ENCODE data around the gene CADPS. TPM values are rescaled to one million over a fixed set of nuclear protein-coding genes. Genes with fewer than 3 reads are reported as not detected.

Gene CADPS
- total RNA-seq, 1 experiment from 2014 or later: not detected

- no peak overlapping the region for H3K27ac ChIP-seq (ENCODE audit: low read depth, low read length, poor library complexity, severe bottlenecking)
- POLR2A ChIA-PET (ENCODE audit: low non-redundant PET): no interaction called here
- H3K36me3 ChIP-seq (ENCODE audit: insufficient read depth, low read length, poor library complexity, severe bottlenecking): no peaks in the 10 kb centered on the region
- CTCF ChIA-PET: no interaction called here
- DNase-seq (ENCODE audit: low spot score): no peak
- no peaks in the 10 kb centered on the region for H3K27me3 ChIP-seq (replicated peaks; ENCODE audit: insufficient read depth, low read depth, low read length, poor library complexity)
- no TSS peak for BruUV-seq (replicated peaks)
- H3K9me3 ChIP-seq (ENCODE audit: low read depth, low read length, poor library complexity, severe bottlenecking): no peaks in the 10 kb centered on the region
- TF ChIP-seq EZH2 (IDR thresholded peaks at IDR 0.05; ENCODE audit: borderline replicate concordance, low read depth, low read length, poor library complexity, severe bottlenecking) (no peak), CTCF (conservative IDR thresholded peaks at IDR 0.05; ENCODE audit: low read depth, low read length) (no peak)
- no peak overlapping the region for H3K4me3 ChIP-seq (ENCODE audit: low read depth, low read length, poor library complexity, severe bottlenecking)
- H3K4me1 ChIP-seq (ENCODE audit: insufficient read depth, low read length, poor library complexity, severe bottlenecking): no peaks in the 10 kb centered on the region
- intact Hi-C loops (cut with micrococcal nuclease; ENCODE audit: unreplicated experiment): no loop called here
Observed at GRCh38 chr3:62655691-62656063, 219.5 kb downstream of the CADPS start.

GRCh38 chr3:62655056-62655690 lies 220.0 kb downstream of the CADPS start:
- TF ChIP-seq CTCF (conservative IDR thresholded peaks at IDR 0.05; ENCODE audit: low read depth, low read length) (no peak), EZH2 (IDR thresholded peaks at IDR 0.05; ENCODE audit: borderline replicate concordance, low read depth, low read length, poor library complexity, severe bottlenecking) (no peak)
- Histone ChIP-seq H3K4me1 (ENCODE audit: insufficient read depth, low read length, poor library complexity, severe bottlenecking) (no peaks in the 10 kb centered on the region), H3K27ac (ENCODE audit: low read depth, low read length, poor library complexity, severe bottlenecking) (no peak overlapping the region), H3K27me3 (replicated peaks; ENCODE audit: insufficient read depth, low read depth, low read length, poor library complexity) (no peaks in the 10 kb centered on the region), H3K9me3 (ENCODE audit: low read depth, low read length, poor library complexity, severe bottlenecking) (no peaks in the 10 kb centered on the region), H3K36me3 (ENCODE audit: insufficient read depth, low read length, poor library complexity, severe bottlenecking) (no peaks in the 10 kb centered on the region), H3K4me3 (ENCODE audit: low read depth, low read length, poor library complexity, severe bottlenecking) (no peak overlapping the region)
- BruUV-seq (replicated peaks): no TSS peak
- ChIA-PET CTCF (no interaction called here), POLR2A (ENCODE audit: low non-redundant PET) (no interaction called here)
- intact Hi-C loops (cut with micrococcal nuclease; ENCODE audit: unreplicated experiment): no loop called here
- no peak for DNase-seq (ENCODE audit: low spot score)

- Histone ChIP-seq H3K27ac (ENCODE audit: low read depth, low read length, poor library complexity, severe bottlenecking) (no peak overlapping the region), H3K9me3 (ENCODE audit: low read depth, low read length, poor library complexity, severe bottlenecking) (no peaks in the 10 kb centered on the region), H3K36me3 (ENCODE audit: insufficient read depth, low read length, poor library complexity, severe bottlenecking) (no peaks in the 10 kb centered on the region), H3K27me3 (replicated peaks; ENCODE audit: insufficient read depth, low read depth, low read length, poor library complexity) (no peaks in the 10 kb centered on the region), H3K4me3 (ENCODE audit: low read depth, low read length, poor library complexity, severe bottlenecking) (no peak overlapping the region), H3K4me1 (ENCODE audit: insufficient read depth, low read length, poor library complexity, severe bottlenecking) (no peaks in the 10 kb centered on the region)
- BruUV-seq (replicated peaks): no TSS peak
- TF ChIP-seq CTCF (conservative IDR thresholded peaks at IDR 0.05; ENCODE audit: low read depth, low read length) (no peak), EZH2 (IDR thresholded peaks at IDR 0.05; ENCODE audit: borderline replicate concordance, low read depth, low read length, poor library complexity, severe bottlenecking) (no peak)
- POLR2A ChIA-PET (ENCODE audit: low non-redundant PET): no interaction called here
- no peak for DNase-seq (ENCODE audit: low spot score)
- CTCF ChIA-PET: no interaction called here
- intact Hi-C loops (cut with micrococcal nuclease; ENCODE audit: unreplicated experiment): no loop called here
Observed at GRCh38 chr3:62653796-62654195, 221.4 kb downstream of the CADPS start.

Measured in A673 (cell line).